ENCODE results near the gene DGKQ. TPM values are rescaled to one million over a fixed set of nuclear protein-coding genes. Genes with fewer than 3 reads are reported as not detected.

Gene DGKQ
- total and polyA plus RNA-seq, 9 of the 15 experiments (the other 6 are each of a cell fraction or from before 2014, with no cell fraction given), result 0.17 to 22.0 (median 5.6) TPM

GRCh38 chr4:997375-998071 lies 24.2 kb upstream of the DGKQ start (continued):
- TF ChIP-seq, protein P1, sequence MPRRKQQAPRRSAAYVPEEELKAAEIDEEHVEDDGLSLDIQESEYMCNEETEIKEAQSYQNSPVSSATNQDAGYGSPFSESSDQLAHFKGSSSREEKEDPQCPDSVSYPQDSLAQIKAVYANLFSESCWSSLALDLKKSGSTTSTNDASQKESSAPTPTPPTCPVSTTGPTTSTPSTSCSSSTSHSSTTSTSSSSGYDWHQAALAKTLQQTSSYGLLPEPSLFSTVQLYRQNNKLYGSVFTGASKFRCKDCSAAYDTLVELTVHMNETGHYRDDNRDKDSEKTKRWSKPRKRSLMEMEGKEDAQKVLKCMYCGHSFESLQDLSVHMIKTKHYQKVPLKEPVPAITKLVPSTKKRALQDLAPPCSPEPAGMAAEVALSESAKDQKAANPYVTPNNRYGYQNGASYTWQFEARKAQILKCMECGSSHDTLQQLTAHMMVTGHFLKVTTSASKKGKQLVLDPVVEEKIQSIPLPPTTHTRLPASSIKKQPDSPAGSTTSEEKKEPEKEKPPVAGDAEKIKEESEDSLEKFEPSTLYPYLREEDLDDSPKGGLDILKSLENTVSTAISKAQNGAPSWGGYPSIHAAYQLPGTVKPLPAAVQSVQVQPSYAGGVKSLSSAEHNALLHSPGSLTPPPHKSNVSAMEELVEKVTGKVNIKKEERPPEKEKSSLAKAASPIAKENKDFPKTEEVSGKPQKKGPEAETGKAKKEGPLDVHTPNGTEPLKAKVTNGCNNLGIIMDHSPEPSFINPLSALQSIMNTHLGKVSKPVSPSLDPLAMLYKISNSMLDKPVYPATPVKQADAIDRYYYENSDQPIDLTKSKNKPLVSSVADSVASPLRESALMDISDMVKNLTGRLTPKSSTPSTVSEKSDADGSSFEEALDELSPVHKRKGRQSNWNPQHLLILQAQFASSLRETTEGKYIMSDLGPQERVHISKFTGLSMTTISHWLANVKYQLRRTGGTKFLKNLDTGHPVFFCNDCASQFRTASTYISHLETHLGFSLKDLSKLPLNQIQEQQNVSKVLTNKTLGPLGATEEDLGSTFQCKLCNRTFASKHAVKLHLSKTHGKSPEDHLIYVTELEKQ (CRISPR knock-in tag; IDR thresholded peaks at IDR 0.05), result no peak
- no peak for TF ChIP-seq ZNF696 (CRISPR knock-in tag; conservative IDR thresholded peaks at IDR 0.05)
- TF ChIP-seq, protein P2, sequence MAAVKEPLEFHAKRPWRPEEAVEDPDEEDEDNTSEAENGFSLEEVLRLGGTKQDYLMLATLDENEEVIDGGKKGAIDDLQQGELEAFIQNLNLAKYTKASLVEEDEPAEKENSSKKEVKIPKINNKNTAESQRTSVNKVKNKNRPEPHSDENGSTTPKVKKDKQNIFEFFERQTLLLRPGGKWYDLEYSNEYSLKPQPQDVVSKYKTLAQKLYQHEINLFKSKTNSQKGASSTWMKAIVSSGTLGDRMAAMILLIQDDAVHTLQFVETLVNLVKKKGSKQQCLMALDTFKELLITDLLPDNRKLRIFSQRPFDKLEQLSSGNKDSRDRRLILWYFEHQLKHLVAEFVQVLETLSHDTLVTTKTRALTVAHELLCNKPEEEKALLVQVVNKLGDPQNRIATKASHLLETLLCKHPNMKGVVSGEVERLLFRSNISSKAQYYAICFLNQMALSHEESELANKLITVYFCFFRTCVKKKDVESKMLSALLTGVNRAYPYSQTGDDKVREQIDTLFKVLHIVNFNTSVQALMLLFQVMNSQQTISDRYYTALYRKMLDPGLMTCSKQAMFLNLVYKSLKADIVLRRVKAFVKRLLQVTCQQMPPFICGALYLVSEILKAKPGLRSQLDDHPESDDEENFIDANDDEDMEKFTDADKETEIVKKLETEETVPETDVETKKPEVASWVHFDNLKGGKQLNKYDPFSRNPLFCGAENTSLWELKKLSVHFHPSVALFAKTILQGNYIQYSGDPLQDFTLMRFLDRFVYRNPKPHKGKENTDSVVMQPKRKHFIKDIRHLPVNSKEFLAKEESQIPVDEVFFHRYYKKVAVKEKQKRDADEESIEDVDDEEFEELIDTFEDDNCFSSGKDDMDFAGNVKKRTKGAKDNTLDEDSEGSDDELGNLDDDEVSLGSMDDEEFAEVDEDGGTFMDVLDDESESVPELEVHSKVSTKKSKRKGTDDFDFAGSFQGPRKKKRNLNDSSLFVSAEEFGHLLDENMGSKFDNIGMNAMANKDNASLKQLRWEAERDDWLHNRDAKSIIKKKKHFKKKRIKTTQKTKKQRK (IDR thresholded peaks at IDR 0.05; ENCODE audit: borderline replicate concordance, low read depth, low read length), result no peak
- peak in 1 of 2 experiments; percentile 92 for TF ChIP-seq E2F6 (IDR thresholded peaks at IDR 0.05; ENCODE audit: borderline replicate concordance in 1 of 2, extremely low read depth in 1 of 2, insufficient read depth in 1 of 2, insufficient read length in 1 of 2, low read depth in 1 of 2, low read length in 1 of 2, poor library complexity in 1 of 2, severe bottlenecking in 1 of 2)
- TF ChIP-seq, protein P3, sequence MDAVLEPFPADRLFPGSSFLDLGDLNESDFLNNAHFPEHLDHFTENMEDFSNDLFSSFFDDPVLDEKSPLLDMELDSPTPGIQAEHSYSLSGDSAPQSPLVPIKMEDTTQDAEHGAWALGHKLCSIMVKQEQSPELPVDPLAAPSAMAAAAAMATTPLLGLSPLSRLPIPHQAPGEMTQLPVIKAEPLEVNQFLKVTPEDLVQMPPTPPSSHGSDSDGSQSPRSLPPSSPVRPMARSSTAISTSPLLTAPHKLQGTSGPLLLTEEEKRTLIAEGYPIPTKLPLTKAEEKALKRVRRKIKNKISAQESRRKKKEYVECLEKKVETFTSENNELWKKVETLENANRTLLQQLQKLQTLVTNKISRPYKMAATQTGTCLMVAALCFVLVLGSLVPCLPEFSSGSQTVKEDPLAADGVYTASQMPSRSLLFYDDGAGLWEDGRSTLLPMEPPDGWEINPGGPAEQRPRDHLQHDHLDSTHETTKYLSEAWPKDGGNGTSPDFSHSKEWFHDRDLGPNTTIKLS (IDR thresholded peaks at IDR 0.05; ENCODE audit: borderline replicate concordance, low read depth), result 0 out of 2 replicates have a peak, but pooled peaks have one; percentile 19
- no peak for TF ChIP-seq TEAD1 (CRISPR knock-in tag; IDR thresholded peaks at IDR 0.05)
- TF ChIP-seq SMARCE1 (IDR thresholded peaks at IDR 0.05), result no peak
- TF ChIP-seq, protein P4, sequence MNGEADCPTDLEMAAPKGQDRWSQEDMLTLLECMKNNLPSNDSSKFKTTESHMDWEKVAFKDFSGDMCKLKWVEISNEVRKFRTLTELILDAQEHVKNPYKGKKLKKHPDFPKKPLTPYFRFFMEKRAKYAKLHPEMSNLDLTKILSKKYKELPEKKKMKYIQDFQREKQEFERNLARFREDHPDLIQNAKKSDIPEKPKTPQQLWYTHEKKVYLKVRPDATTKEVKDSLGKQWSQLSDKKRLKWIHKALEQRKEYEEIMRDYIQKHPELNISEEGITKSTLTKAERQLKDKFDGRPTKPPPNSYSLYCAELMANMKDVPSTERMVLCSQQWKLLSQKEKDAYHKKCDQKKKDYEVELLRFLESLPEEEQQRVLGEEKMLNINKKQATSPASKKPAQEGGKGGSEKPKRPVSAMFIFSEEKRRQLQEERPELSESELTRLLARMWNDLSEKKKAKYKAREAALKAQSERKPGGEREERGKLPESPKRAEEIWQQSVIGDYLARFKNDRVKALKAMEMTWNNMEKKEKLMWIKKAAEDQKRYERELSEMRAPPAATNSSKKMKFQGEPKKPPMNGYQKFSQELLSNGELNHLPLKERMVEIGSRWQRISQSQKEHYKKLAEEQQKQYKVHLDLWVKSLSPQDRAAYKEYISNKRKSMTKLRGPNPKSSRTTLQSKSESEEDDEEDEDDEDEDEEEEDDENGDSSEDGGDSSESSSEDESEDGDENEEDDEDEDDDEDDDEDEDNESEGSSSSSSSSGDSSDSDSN (IDR thresholded peaks at IDR 0.05; ENCODE audit: borderline replicate concordance in 1 of 2, low read depth in 2 of 2, low read length in 2 of 2), result 0 out of 4 replicates have a peak, but pooled peaks of 1 of the 2 experiments have one; percentile 62
- TF ChIP-seq TCF7L2 (IDR thresholded peaks at IDR 0.05; ENCODE audit: low read depth, low read length), result no peak
- no peak for TF ChIP-seq RFX7 (CRISPR knock-in tag; IDR thresholded peaks at IDR 0.05)
- TF ChIP-seq, protein P5, sequence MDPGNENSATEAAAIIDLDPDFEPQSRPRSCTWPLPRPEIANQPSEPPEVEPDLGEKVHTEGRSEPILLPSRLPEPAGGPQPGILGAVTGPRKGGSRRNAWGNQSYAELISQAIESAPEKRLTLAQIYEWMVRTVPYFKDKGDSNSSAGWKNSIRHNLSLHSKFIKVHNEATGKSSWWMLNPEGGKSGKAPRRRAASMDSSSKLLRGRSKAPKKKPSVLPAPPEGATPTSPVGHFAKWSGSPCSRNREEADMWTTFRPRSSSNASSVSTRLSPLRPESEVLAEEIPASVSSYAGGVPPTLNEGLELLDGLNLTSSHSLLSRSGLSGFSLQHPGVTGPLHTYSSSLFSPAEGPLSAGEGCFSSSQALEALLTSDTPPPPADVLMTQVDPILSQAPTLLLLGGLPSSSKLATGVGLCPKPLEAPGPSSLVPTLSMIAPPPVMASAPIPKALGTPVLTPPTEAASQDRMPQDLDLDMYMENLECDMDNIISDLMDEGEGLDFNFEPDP (CRISPR knock-in tag; IDR thresholded peaks at IDR 0.05), result peak; percentile 49; the same call in 1 of the 2 replicates
